Endothelial cell of umbilical vein (primary cell): ENCODE measurements around the gene IL6R. TPM values are rescaled to one million over a fixed set of nuclear protein-coding genes. Genes with fewer than 3 reads are reported as not detected.

Experiments used
- BruUV-seq: library from RNA; stranded (reverse); fragments of 400-500 nt; replicated peaks from 2 replicates; lab custom pipeline; 2021; lab: Mats Ljungman, UMichigan
- CTCF ChIA-PET: fragments of 300-600, 350-600 bp; sonication (Branson Sonifier 250); formaldehyde crosslinking; loops from one replicate; lab custom pipeline; 2021; ENCODE audit warnings: antibody characterized with exemption, inconsistent platforms; lab: Charles Lee
- POLR2A ChIA-PET: fragments of 300-600, 350-600 bp; sonication (Branson Sonifier 250); formaldehyde crosslinking; loops from one replicate; lab custom pipeline; 2021; ENCODE audit warnings: antibody characterized with exemption, inconsistent platforms; lab: Charles Lee
- DNase-seq: peaks from one replicate; pipeline ENCODE4 v3.0.0-alpha.2; 2011; ENCODE audit warnings: low read depth, low spot score
- FAIRE-seq: peaks from 2 replicates; lab custom pipeline; 2011; peaks lifted over from hg19 to GRCh38; lab: Jason Lieb, UNC
- H2AFZ ChIP-seq: 2 replicates; pipeline ENCODE4 v1.6.0; 2012; ENCODE audit warnings: low read depth, low read length, control low read depth, inconsistent platforms
- H3K27ac ChIP-seq: 2 replicates; pipeline ENCODE4 v1.5.1; 2011; ENCODE audit warnings: low read depth, mild to moderate bottlenecking, control low read depth, low read length, moderate library complexity; ENCODE audit not compliant: insufficient read depth
- H3K27me3 ChIP-seq, 2 experiments: 2 replicates each; pipeline versions ENCODE4 v1.6.0 to v1.6.1; 2011; ENCODE audit warnings: low read length in 2 of 2, mixed read lengths in 1 of 2; ENCODE audit not compliant: control insufficient read depth in 2 of 2, insufficient read depth in 2 of 2
- H3K36me3 ChIP-seq, 2 experiments: 2 replicates in 1 of 2; 3 replicates in 1 of 2; pipeline ENCODE4 v1.5.1; 2011; ENCODE audit warnings: low read length in 2 of 2, mild to moderate bottlenecking in 1 of 2, moderate library complexity in 1 of 2; ENCODE audit not compliant: control insufficient read depth in 2 of 2, insufficient read depth in 2 of 2; ENCODE audit errors: extremely low read depth in 1 of 2
- H3K4me1 ChIP-seq: 3 replicates; pipeline ENCODE4 v1.5.1; 2011; ENCODE audit warnings: mild to moderate bottlenecking, low read length; ENCODE audit not compliant: control insufficient read depth, insufficient read depth; ENCODE audit errors: extremely low read depth
- H3K4me2 ChIP-seq: 2 replicates; pipeline ENCODE4 v1.6.1; 2011; ENCODE audit warnings: low read length, control low read depth, mixed read lengths; ENCODE audit not compliant: insufficient read depth
- H3K4me3 ChIP-seq, 3 experiments: fragments of 200-600 bp in 1 of 3; sonication (generic), shearing (Covaris generic) in 1 of 3; replicated peaks in 1 of 3; 2 replicates each; pipeline ENCODE4 v1.5.1; 2011 to 2016; ENCODE audit warnings: control low read depth in 3 of 3, low read length in 3 of 3, mild to moderate bottlenecking in 2 of 3, inconsistent platforms in 1 of 3, low read depth in 1 of 3, moderate library complexity in 1 of 3; ENCODE audit not compliant: insufficient read depth in 1 of 3
- H3K79me2 ChIP-seq: 2 replicates; pipeline ENCODE4 v1.6.0; 2012; ENCODE audit warnings: low read length, inconsistent platforms; ENCODE audit not compliant: control insufficient read depth, insufficient read depth
- H3K9ac ChIP-seq: replicated peaks from 2 replicates; pipeline ENCODE3; 2011; ENCODE audit warnings: low read length, control low read depth; ENCODE audit not compliant: insufficient read depth; ENCODE audit errors: extremely low read depth
- H3K9me1 ChIP-seq: replicated peaks from 3 replicates; pipeline ENCODE4 v1.6.0; 2011; ENCODE audit warnings: mild to moderate bottlenecking, low read length; ENCODE audit not compliant: control insufficient read depth, insufficient read depth; ENCODE audit errors: extremely low read depth
- H3K9me3 ChIP-seq: replicated peaks from 2 replicates; pipeline ENCODE4 v1.5.1; 2012; ENCODE audit warnings: low read length, inconsistent platforms; ENCODE audit not compliant: control insufficient read depth, insufficient read depth
- H4K20me1 ChIP-seq: replicated peaks from 2 replicates; pipeline ENCODE3; 2011; ENCODE audit warnings: mild to moderate bottlenecking, low read length; ENCODE audit not compliant: control insufficient read depth, insufficient read depth; ENCODE audit errors: extremely low read depth
- CTCF ChIP-seq, 2 donors: IDR thresholded peaks; 1 replicate in 1 of 2; 2 replicates in 1 of 2; pipeline ENCODE4 v1.5.1; 2011; ENCODE audit warnings: low read length in 2 of 2, mild to moderate bottlenecking in 2 of 2, moderate library complexity in 2 of 2, control low read depth in 1 of 2, inconsistent platforms in 1 of 2, low read depth in 1 of 2; ENCODE audit not compliant: insufficient read depth in 1 of 2; ENCODE audit errors: extremely low read depth in 1 of 2
- EZH2 ChIP-seq: IDR thresholded peaks from 2 replicates; pipeline ENCODE4 v1.6.1; 2012; ENCODE audit warnings: borderline replicate concordance, low read depth, mild to moderate bottlenecking, moderate library complexity, low read length, inconsistent platforms; ENCODE audit not compliant: severe bottlenecking
- FOS ChIP-seq: IDR thresholded peaks from 2 replicates; pipeline ENCODE4 v1.6.1; 2011; ENCODE audit warnings: mild to moderate bottlenecking, low read length, moderate library complexity, borderline replicate concordance; ENCODE audit not compliant: insufficient read depth
- GATA2 ChIP-seq: IDR thresholded peaks from 2 replicates; pipeline ENCODE4 v1.7.0; 2011; ENCODE audit warnings: low read depth, mild to moderate bottlenecking, moderate library complexity, mixed read lengths, low read length; ENCODE audit not compliant: insufficient read length, insufficient read depth
- JUN ChIP-seq: IDR thresholded peaks from 2 replicates; pipeline ENCODE4 v1.6.1; 2011; ENCODE audit warnings: borderline replicate concordance, low read depth; ENCODE audit not compliant: insufficient read length, insufficient read depth
- MAX ChIP-seq: IDR thresholded peaks from 2 replicates; pipeline ENCODE4 v1.6.1; 2011; ENCODE audit not compliant: insufficient read depth, insufficient read length
- MYC ChIP-seq: IDR thresholded peaks from one replicate; pipeline ENCODE4 v1.6.1; 2011; ENCODE audit warnings: mild to moderate bottlenecking, low read depth, low read length
- POLR2A ChIP-seq: IDR thresholded peaks from 2 replicates; pipeline ENCODE4 v1.6.1; 2012; ENCODE audit warnings: low read depth, mild to moderate bottlenecking, control low read depth, low read length
- POLR2AphosphoS5 ChIP-seq: IDR thresholded peaks from 2 replicates; pipeline ENCODE4 v1.6.1; 2012; ENCODE audit warnings: low read depth, mild to moderate bottlenecking, control low read depth, low read length, moderate library complexity; ENCODE audit not compliant: insufficient read depth
- dilution Hi-C: fragments of 300-500 bp; cut with MboI; formaldehyde crosslinking; loops from one replicate; pipeline ENCODE4 v1.15.0; 2019; ENCODE audit warnings: low sequenced_read_pairs; ENCODE audit not compliant: extremely low pct_ligation_motif_present
- intact Hi-C: fragments of 100-400 bp; cut with micrococcal nuclease; formaldehyde crosslinking; loops from one replicate; pipeline ENCODE4 v1.10.0; 2022
- polyA plus RNA-seq, 4 experiments: library from polyadenylated mRNA; depleted of rRNA in 3 of 4; stranded (reverse) in 3 of 4; unstranded in 1 of 4; fragments of >200 nt; gene quantifications; 2 replicates each; pipeline versions ENCODE4 v1.2.1 to v1.2.3, GENCODE V29; 2011 to 2012; ENCODE audit warnings: missing spikeins in 1 of 4
- total RNA-seq: library from RNA; stranded (reverse); gene quantifications from 2 replicates; pipeline ENCODE4 v1.2.3, GENCODE V29; 2021

The IL6R gene
- total and polyA plus RNA-seq, 2 donors (not counting 3 experiments of a cell fraction or from before 2014, with no cell fraction given): 4.8 to 5.1 TPM

- Histone ChIP-seq H3K27me3 (no peaks in the 10 kb centered on the region), H3K9me1 (no peaks in the 10 kb centered on the region), H3K4me3 (no peak overlapping the region), H3K4me2 (peak overlapping the region; percentile 84), H3K9me3 (no peaks in the 10 kb centered on the region), H2AFZ (no peak overlapping the region), H3K9ac (peak overlapping the region; percentile 65), H3K79me2 (peaks cover 48% of the 10 kb centered on the region), H4K20me1 (no peaks in the 10 kb centered on the region), H3K27ac (peak overlapping the region; percentile 89), H3K4me1 (peaks cover 77% of the 10 kb centered on the region), H3K36me3 (peaks cover 1% of the 10 kb centered on the region in 2 experiments)
- TSS peak; percentile 37 for BruUV-seq
- dilution Hi-C loops (no loop called here), intact Hi-C loops (loop anchor here (1.0 to 10.0 kb wide), 3 partner anchors 12 to 238 kb away; no protein-coding TSS in a partner anchor)
- FAIRE-seq: peak; percentile 91
- CTCF ChIA-PET: interaction anchor here (0.8 to 6.2 kb wide), 4 partner anchors 11 to 49 kb away, joined by 4 to 66 read pairs (median 32); no protein-coding TSS in a partner anchor
- POLR2A ChIA-PET: interaction anchor here (0.7 to 1.6 kb wide), 4 partner anchors 11 to 75 kb away, joined by 3 to 13 read pairs (median 5); no protein-coding TSS in a partner anchor
- peak; percentile 85 for TF ChIP-seq POLR2A
- TF ChIP-seq GATA2: peak; percentile 98
- no peak for TF ChIP-seq JUN
- peak; percentile 45 for TF ChIP-seq FOS
- peak; percentile 97 for TF ChIP-seq POLR2AphosphoS5
- TF ChIP-seq CTCF (IDR thresholded peaks at IDR 0.05; ENCODE audit: extremely low read depth in 1 of 2, insufficient read depth in 1 of 2, low read depth in 1 of 2, low read length in 2 of 2): no peak
- TF ChIP-seq MYC: no peak
- no peak for TF ChIP-seq MAX
- no peak for TF ChIP-seq EZH2
- DNase-seq: peak; percentile 96
Measured at GRCh38 chr1:154497026-154497806, 92.1 kb downstream of the IL6R start.
